Spleen (tissue), 7 donors: Measurements from ENCODE around the gene TERT.
"Not testable (repeated sequence)": the region's sequence is repeated elsewhere in the genome, so short reads cannot be mapped to it uniquely, and the experiment has no call there.

Experiments used
- POLR2A ChIP-seq, 3 donors: fragments of 450-650 bp; IDR thresholded peaks; one replicate each; pipeline ENCODE4 v1.5.1; 2017; ENCODE audit warnings: antibody characterized with exemption in 3 of 3, mild to moderate bottlenecking in 1 of 3
- POLR2AphosphoS5 ChIP-seq, 3 donors: sonication (generic); formaldehyde crosslinking; IDR thresholded peaks; one replicate each; pipeline ENCODE4 v1.5.1; 2017; ENCODE audit warnings: antibody characterized with exemption in 3 of 3
- TF ChIP-seq, protein P1 (sequence below), 11 experiments: fragments of 200-600 bp in 7 of 11; fragments of 450-650 bp in 4 of 11; sonication (generic) in 4 of 11; IDR thresholded peaks in 8 of 11; conservative IDR thresholded peaks in 3 of 11; 1 replicate in 7 of 11; 2 replicates in 4 of 11; pipeline versions ENCODE4 v1.4.0 to v1.8.0; 2016 to 2021; ENCODE audit warnings: antibody characterized with exemption in 11 of 11, inconsistent platforms in 4 of 11, mild to moderate bottlenecking in 1 of 11
- donor health status: DM: no; HTN: no; CAD: no; lungs with moderate emphysema.
- donor health status: DM: no; HTN: no; CAD: no.
- donor health status: DM: no; HTN: no; CAD: no.

GRCh38 chr5:1328237-1329110 lies 33.6 kb upstream of the TERT start:
- TF ChIP-seq, protein P1, sequence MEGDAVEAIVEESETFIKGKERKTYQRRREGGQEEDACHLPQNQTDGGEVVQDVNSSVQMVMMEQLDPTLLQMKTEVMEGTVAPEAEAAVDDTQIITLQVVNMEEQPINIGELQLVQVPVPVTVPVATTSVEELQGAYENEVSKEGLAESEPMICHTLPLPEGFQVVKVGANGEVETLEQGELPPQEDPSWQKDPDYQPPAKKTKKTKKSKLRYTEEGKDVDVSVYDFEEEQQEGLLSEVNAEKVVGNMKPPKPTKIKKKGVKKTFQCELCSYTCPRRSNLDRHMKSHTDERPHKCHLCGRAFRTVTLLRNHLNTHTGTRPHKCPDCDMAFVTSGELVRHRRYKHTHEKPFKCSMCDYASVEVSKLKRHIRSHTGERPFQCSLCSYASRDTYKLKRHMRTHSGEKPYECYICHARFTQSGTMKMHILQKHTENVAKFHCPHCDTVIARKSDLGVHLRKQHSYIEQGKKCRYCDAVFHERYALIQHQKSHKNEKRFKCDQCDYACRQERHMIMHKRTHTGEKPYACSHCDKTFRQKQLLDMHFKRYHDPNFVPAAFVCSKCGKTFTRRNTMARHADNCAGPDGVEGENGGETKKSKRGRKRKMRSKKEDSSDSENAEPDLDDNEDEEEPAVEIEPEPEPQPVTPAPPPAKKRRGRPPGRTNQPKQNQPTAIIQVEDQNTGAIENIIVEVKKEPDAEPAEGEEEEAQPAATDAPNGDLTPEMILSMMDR (IDR thresholded peaks at IDR 0.05 in 8 of 11, conservative IDR thresholded peaks at IDR 0.05 in 3 of 11): not testable (repeated sequence)
- not testable (repeated sequence) for TF ChIP-seq POLR2A, POLR2AphosphoS5 (IDR thresholded peaks at IDR 0.05)
